Natural killer cell (primary cell): Measurements from ENCODE around the gene LAMA5. TPM values are rescaled to one million over a fixed set of nuclear protein-coding genes. Genes with fewer than 3 reads are reported as not detected.

Experiments
- ATAC-seq, 3 donors: fragments of 150-1000 bp in 2 of 3; fragments of 200-7000 bp in 1 of 3; cut with Tn5 transposase; 1 replicate in 1 of 3; 2 replicates in 2 of 3; pipeline ENCODE4 v1.10.0; 2021; ENCODE audit warnings: mild to moderate bottlenecking in 2 of 3, moderate library complexity in 2 of 3
- DNase-seq, 2 donors: peaks; one replicate each; pipeline versions ENCODE4 v3.0.0 to v3.0.0-alpha.2; 2013 to 2021; ENCODE audit warnings: mixed read lengths in 1 of 2
- H3K27ac ChIP-seq: one replicate; pipeline ENCODE4 v1.5.1; 2013; ENCODE audit warnings: mild to moderate bottlenecking, low read length
- H3K27me3 ChIP-seq: one replicate; pipeline ENCODE4 v1.6.1; 2013; ENCODE audit warnings: low read length; ENCODE audit not compliant: control insufficient read depth, insufficient read depth
- H3K36me3 ChIP-seq: one replicate; pipeline ENCODE4 v1.6.1; 2013; ENCODE audit warnings: low read length; ENCODE audit not compliant: control insufficient read depth, insufficient read depth
- H3K4me1 ChIP-seq: one replicate; pipeline ENCODE4 v1.6.1; 2013; ENCODE audit warnings: low read length; ENCODE audit not compliant: control insufficient read depth, insufficient read depth
- H3K4me3 ChIP-seq: one replicate; pipeline ENCODE4 v1.5.1; 2013; ENCODE audit warnings: low read length
- H3K9me3 ChIP-seq: one replicate; pipeline ENCODE4 v1.6.1; 2013; ENCODE audit warnings: low read length; ENCODE audit not compliant: control insufficient read depth, insufficient read depth
- H3K27ac Mint-ChIP-seq, 2 donors: one replicate each; pipeline ENCODE4 v1.8.0; 2022; ENCODE audit warnings: mild to moderate bottlenecking in 2 of 2, mixed read lengths in 2 of 2, moderate library complexity in 1 of 2
- H3K27me3 Mint-ChIP-seq, 2 donors: one replicate each; pipeline ENCODE4 v1.8.0; 2022; ENCODE audit warnings: low read depth in 2 of 2, mixed read lengths in 2 of 2
- H3K36me3 Mint-ChIP-seq: one replicate; pipeline ENCODE4 v1.8.0; 2022; ENCODE audit warnings: mixed read lengths
- H3K4me1 Mint-ChIP-seq, 2 donors: one replicate each; pipeline ENCODE4 v1.8.0; 2022; ENCODE audit warnings: mixed read lengths in 2 of 2
- H3K4me3 Mint-ChIP-seq: one replicate; pipeline ENCODE4 v1.8.0; 2022; ENCODE audit warnings: mild to moderate bottlenecking, moderate library complexity, mixed read lengths
- H3K9me3 Mint-ChIP-seq, 2 donors: one replicate each; pipeline ENCODE4 v1.8.0; 2022; ENCODE audit warnings: mixed read lengths in 2 of 2
- CTCF ChIP-seq: fragments of 200-600 bp; IDR thresholded peaks from one replicate; pipeline ENCODE4 v1.8.0; 2022; ENCODE audit warnings: antibody characterized with exemption
- WGBS: methylation state at CpG from one replicate; pipeline ENCODE4 v1.1.7; 2013; ENCODE audit warnings: missing lambda C conversion rate; ENCODE audit not compliant: insufficient coverage; 5-methylcytosine and 5-hydroxymethylcytosine counted together
- intact Hi-C: fragments of 100-400 bp; cut with micrococcal nuclease; formaldehyde crosslinking; loops from one replicate; pipeline ENCODE4 v1.14.2; 2022
- total RNA-seq, 4 donors: library from RNA; stranded (reverse); fragments of 120-200 nt in 1 of 4; gene quantifications; one replicate each; pipeline versions ENCODE4 v1.2.3 to v1.2.4, GENCODE V29; 2013 to 2022

The LAMA5 gene
- total RNA-seq, 3 donors from 2014 or later (not counting 1 experiment from before 2014, with no cell fraction given) = 1.0 to 4.3 (median 1.4) TPM

DNA sequence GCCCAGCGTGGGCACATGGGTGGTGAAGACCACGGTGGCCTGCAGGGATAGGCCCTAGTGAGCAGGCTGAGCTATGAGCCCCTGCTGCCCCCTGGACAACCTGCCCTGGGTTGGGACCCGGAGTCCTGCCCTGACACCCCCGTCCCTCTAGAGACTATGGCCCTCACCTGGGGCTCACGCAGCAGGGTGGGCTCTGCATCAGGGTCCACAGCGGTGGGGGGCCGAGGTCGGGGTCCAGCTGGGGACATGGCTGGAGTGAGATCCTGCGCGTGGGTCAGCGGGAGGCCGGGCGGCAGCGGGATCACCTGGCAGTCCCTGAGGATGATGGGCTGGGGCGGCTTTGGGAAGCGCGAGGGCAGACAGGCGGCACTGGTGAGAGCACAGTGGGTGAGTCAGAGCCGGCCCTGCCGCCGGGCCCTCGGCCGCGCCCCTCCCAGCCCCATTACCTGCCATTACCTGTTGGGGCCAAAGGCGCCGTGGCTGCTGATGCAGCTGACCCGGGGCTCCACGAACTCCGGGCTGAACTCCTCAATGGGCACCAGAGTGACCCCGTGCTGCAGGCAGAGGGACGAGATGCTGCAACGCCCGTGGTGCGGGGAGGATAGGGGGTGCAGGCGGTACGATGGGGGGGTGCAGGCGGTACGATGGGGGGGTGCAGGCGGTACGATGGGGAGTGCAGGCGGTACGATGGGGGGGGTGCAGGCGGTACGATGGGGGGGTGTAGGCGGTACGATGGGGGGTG is 36.4 kb downstream of the LAMA5 start:
- no peak for TF ChIP-seq CTCF
- Mint-ChIP-seq H3K4me1 (no peaks in the 10 kb centered on the region), H3K9me3 (no peaks in the 10 kb centered on the region), H3K36me3 (no peaks in the 10 kb centered on the region), H3K27ac (no peak overlapping the region), H3K27me3 (no peaks in the 10 kb centered on the region), H3K4me3 (no peak overlapping the region)
- ATAC-seq = no peak
- DNase-seq = no peak
- H3K9me3 ChIP-seq = no peaks in the 10 kb centered on the region
- no peak overlapping the region for H3K4me3 ChIP-seq
- intact Hi-C loops = no loop called here
- H3K36me3 ChIP-seq = no peaks in the 10 kb centered on the region
- no peaks in the 10 kb centered on the region for H3K27me3 ChIP-seq
- no peak overlapping the region for H3K27ac ChIP-seq
- no peaks in the 10 kb centered on the region for H3K4me1 ChIP-seq
- 94% methylated on average over 42 of the region's 46 CpGs for WGBS

DNA sequence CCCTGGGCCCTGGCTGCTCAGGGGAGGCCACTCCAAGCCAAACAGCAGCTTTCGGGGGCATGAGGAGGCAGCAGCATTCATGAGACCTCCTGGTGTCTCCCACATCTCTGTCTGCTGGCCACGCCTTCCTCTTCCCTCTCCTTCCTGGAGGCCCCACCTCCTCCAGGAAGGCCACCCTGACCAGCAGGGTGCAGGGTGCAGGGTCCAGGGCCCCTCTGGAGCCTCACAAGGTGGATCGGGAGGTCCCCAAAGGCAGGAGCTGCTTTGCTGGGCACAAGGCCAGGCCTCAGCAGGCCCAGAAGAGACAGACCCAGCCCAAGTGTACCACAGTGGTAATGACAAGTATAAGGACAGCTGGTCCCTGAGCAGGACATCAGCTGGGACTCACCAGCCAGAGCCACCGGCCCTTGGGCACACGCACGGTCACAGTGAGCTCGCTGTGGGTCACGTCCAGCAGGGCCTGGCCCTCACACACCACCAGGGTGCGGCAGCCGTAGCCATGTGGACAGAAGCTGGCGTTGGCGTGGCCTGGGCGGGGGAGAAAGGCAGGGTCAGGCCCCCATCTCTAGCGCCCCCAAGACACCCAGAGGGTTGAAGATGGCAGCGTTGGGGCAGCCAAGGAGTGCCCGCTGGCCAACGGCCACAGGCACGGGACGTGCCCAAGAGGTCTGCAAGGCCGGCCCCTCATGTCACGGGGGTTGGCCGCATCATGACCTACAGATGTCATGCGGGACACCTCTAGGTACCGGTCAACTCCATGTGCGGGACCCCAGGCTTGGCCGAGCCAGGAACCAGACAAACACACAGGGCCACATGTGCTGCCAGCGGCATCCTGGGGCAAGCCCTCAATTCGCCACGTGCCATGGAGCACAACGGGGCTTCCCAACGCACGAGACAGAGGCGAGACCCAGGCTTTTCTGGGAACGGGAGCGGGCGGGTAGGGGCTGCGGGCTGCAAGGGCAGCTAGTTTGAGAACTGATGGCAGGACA is 37.4 kb downstream of the LAMA5 start:
- no peak overlapping the region for H3K4me3 ChIP-seq
- no peaks in the 10 kb centered on the region for H3K9me3 Mint-ChIP-seq
- H3K27me3 Mint-ChIP-seq = no peaks in the 10 kb centered on the region
- H3K36me3 ChIP-seq = no peaks in the 10 kb centered on the region
- H3K27me3 ChIP-seq = no peaks in the 10 kb centered on the region
- no peaks in the 10 kb centered on the region for H3K4me1 ChIP-seq
- H3K27ac ChIP-seq = no peak overlapping the region
- WGBS = 96% methylated on average over 37 of the region's 37 CpGs
- H3K27ac Mint-ChIP-seq = no peak overlapping the region
- no peaks in the 10 kb centered on the region for H3K4me1 Mint-ChIP-seq
- ATAC-seq (no peak), DNase-seq (no peak)
- intact Hi-C loops = no loop called here
- no peak for TF ChIP-seq CTCF
- no peak overlapping the region for H3K4me3 Mint-ChIP-seq
- no peaks in the 10 kb centered on the region for H3K9me3 ChIP-seq
- H3K36me3 Mint-ChIP-seq = no peaks in the 10 kb centered on the region

DNA sequence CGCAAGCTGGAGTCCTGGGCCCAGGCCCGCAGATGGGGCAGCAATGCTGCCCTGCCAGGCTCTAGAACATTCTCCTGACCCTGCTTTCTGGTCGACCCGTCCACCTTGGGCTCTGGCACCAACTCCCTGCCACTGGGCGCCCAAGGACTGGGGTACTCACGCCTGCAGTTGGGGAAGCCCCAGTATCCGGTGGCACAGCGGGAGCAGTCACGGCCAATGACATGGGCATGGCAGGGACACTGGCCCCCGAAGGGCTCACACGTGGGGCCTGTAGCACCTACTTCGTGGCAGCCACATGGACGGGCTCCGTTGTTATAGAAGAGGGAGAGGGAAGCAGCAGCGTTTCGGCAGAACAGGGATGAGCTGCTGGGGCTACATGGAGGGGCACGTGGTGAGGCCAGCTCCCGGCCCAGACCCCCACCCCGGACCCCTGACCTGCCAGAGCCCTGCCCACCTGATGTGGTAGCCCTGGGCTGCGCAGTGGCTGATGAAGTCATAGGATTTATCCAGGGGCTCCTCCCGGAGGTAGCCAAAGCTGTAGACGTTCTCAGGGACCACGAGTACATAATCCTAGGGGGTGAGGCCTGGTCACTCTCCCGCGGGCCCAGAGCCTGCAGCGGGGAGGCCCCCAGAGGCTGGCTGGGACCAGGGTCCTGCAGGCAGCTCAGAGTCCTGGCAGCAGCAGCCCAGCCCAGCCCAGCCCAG is 38.3 kb downstream of the LAMA5 start:
- no peak overlapping the region for H3K27ac Mint-ChIP-seq
- H3K36me3 ChIP-seq = no peaks in the 10 kb centered on the region
- H3K4me1 ChIP-seq = no peaks in the 10 kb centered on the region
- H3K27me3 Mint-ChIP-seq = no peaks in the 10 kb centered on the region
- H3K9me3 ChIP-seq = no peaks in the 10 kb centered on the region
- no peak for TF ChIP-seq CTCF
- ATAC-seq (no peak), DNase-seq (no peak)
- no peak overlapping the region for H3K4me3 ChIP-seq
- intact Hi-C loops = no loop called here
- no peak overlapping the region for H3K27ac ChIP-seq
- H3K4me3 Mint-ChIP-seq = no peak overlapping the region
- WGBS = 92% methylated on average over 26 of the region's 26 CpGs
- no peaks in the 10 kb centered on the region for H3K9me3 Mint-ChIP-seq
- no peaks in the 10 kb centered on the region for H3K4me1 Mint-ChIP-seq
- H3K36me3 Mint-ChIP-seq = no peaks in the 10 kb centered on the region
- no peaks in the 10 kb centered on the region for H3K27me3 ChIP-seq
